Prostate gland (tissue), 2 donors: Measurements from ENCODE around the gene GTPBP1. TPM values are rescaled to one million over a fixed set of nuclear protein-coding genes. Genes with fewer than 3 reads are reported as not detected.

Experiments
- DNase-seq: peaks from one replicate; pipeline ENCODE4 v3.0.0-alpha.2; 2019; ENCODE audit warnings: low spot score
- H3K27ac ChIP-seq, 2 donors: fragments of 200-600 bp; sonication (generic); 2 replicates each; pipeline ENCODE4 v1.5.1; 2017 to 2019
- H3K27me3 ChIP-seq: fragments of 200-600 bp; sonication (generic); replicated peaks from 2 replicates; pipeline ENCODE4 v1.5.1; 2019; ENCODE audit not compliant: insufficient read depth
- H3K36me3 ChIP-seq, 2 donors: fragments of 200-600 bp; sonication (generic); 1 replicate in 1 of 2; 2 replicates in 1 of 2; pipeline versions ENCODE4 v1.5.1 to v1.8.1; 2017 to 2019
- H3K4me1 ChIP-seq: fragments of 200-600 bp; sonication (generic); replicated peaks from 2 replicates; pipeline ENCODE4 v1.5.1; 2019
- H3K4me3 ChIP-seq, 2 donors: fragments of 200-600 bp; sonication (generic); 2 replicates each; pipeline ENCODE4 v1.5.1; 2017 to 2019
- H3K9me3 ChIP-seq: fragments of 200-600 bp; sonication (generic); 2 replicates; pipeline ENCODE4 v1.5.1; 2017
- CTCF ChIP-seq, 4 experiments: fragments of 200-600 bp in 2 of 4; fragments of 450-650 bp in 2 of 4; sonication (generic) in 2 of 4; IDR thresholded peaks; 1 replicate in 3 of 4; 2 replicates in 1 of 4; pipeline ENCODE4 v1.5.1; 2016 to 2019; ENCODE audit warnings: antibody characterized with exemption in 4 of 4, mild to moderate bottlenecking in 2 of 4, moderate library complexity in 2 of 4
- POLR2A ChIP-seq: fragments of 450-650 bp; IDR thresholded peaks from one replicate; pipeline ENCODE4 v1.6.1; 2016; ENCODE audit warnings: antibody characterized with exemption, mild to moderate bottlenecking
- POLR2AphosphoS5 ChIP-seq: sonication (generic); formaldehyde crosslinking; IDR thresholded peaks from one replicate; pipeline ENCODE4 v1.6.1; 2017; ENCODE audit warnings: antibody characterized with exemption
- WGBS: methylation state at CpG from one replicate; pipeline ENCODE4 v1.1.5; 2018; 5-methylcytosine and 5-hydroxymethylcytosine counted together
- intact Hi-C: fragments of 100-400 bp; cut with DNase I; formaldehyde crosslinking; loops from one replicate; pipeline ENCODE4 v1.14.2; 2022
- total RNA-seq, 2 donors: library from RNA; depleted of rRNA; stranded (reverse); fragments of >200 nt; gene quantifications; one replicate each; pipeline ENCODE4 v1.1.0, GENCODE V29; 2016

GTPBP1 gene
- total RNA-seq, 2 donors from 2014 or later: 61.9 to 74.5 TPM

DNA sequence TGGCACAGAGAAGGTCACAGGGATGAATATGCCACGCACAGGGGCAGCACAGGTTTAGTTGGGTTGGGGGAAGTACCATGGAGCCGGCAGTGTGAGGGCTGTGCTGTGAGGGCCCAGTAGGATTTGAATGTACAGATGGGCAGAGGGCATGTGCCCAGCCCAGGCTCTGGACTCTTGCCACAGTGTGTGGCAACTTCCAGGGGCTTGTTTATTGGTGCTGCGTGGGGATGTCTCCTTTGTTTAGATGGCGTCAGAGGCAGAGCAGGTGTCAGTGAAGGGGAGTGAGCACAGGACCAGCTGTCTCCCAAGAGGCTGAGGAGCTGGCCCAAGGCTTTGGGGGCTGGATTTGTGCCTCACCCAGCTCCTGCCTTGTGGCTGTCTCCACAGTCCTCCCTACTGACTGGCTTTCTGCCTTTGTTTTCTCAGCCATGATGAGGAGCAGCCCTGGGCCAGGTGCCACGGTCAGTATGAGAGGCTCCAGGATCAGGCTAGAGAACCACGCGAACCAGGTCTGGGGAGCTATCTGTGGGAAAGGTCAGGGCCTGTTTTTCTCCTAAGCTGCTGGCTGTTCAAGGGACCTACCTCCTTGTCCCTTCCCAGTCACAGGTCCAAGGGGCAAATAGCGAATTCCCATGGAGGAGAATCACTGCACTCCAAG lies 28.1 kb downstream of the GTPBP1 start:
- Histone ChIP-seq H3K27me3 (no peaks in the 10 kb centered on the region), H3K4me3 (no peak overlapping the region), H3K9me3 (no peaks in the 10 kb centered on the region), H3K4me1 (peaks cover 8% of the 10 kb centered on the region), H3K36me3 (peaks cover 32 to 47% of the 10 kb centered on the region in 2 donors), H3K27ac (peak overlapping the region; percentile 66 to 82)
- 28% methylated on average over 8 of the region's 8 CpGs for WGBS
- TF ChIP-seq POLR2AphosphoS5 (peak; percentile 52), CTCF (IDR thresholded peaks at IDR 0.05) (no peak), POLR2A (no peak)
- DNase-seq: peak; percentile 67
- intact Hi-C loops: loop anchor here (5.0 kb wide), 1 partner anchor 52 kb away; the partner anchor contains the start of gene TOMM22

GRCh38 chr22:38734421-38735100 lies 28.8 kb downstream of the GTPBP1 start:
- no peak for DNase-seq
- no peak for TF ChIP-seq POLR2AphosphoS5
- TF ChIP-seq CTCF (IDR thresholded peaks at IDR 0.05): no peak
- TF ChIP-seq POLR2A: no peak
- Histone ChIP-seq H3K36me3 (peaks cover 32 to 47% of the 10 kb centered on the region in 2 donors), H3K4me1 (peaks cover 8% of the 10 kb centered on the region), H3K27ac (peak overlapping the region; percentile 66 to 82), H3K4me3 (no peak overlapping the region), H3K27me3 (no peaks in the 10 kb centered on the region), H3K9me3 (no peaks in the 10 kb centered on the region)
- WGBS: 83% methylated on average over 13 of the region's 13 CpGs
- intact Hi-C loops: loop anchor here (5.0 kb wide), 1 partner anchor 52 kb away; the partner anchor contains the start of gene TOMM22

- Histone ChIP-seq H3K36me3 (peaks cover 34 to 47% of the 10 kb centered on the region in 2 donors), H3K4me1 (peaks cover 8% of the 10 kb centered on the region), H3K27me3 (no peaks in the 10 kb centered on the region), H3K4me3 (no peak overlapping the region), H3K9me3 (no peaks in the 10 kb centered on the region), H3K27ac (peak overlapping the region; percentile 66 to 82)
- intact Hi-C loops: no loop called here
- TF ChIP-seq CTCF (IDR thresholded peaks at IDR 0.05) (no peak), POLR2A (no peak), POLR2AphosphoS5 (no peak)
- no peak for DNase-seq
- WGBS: 85% methylated on average over 7 of the region's 7 CpGs
Observed at GRCh38 chr22:38735126-38735464, 29.4 kb downstream of the GTPBP1 start.

DNA sequence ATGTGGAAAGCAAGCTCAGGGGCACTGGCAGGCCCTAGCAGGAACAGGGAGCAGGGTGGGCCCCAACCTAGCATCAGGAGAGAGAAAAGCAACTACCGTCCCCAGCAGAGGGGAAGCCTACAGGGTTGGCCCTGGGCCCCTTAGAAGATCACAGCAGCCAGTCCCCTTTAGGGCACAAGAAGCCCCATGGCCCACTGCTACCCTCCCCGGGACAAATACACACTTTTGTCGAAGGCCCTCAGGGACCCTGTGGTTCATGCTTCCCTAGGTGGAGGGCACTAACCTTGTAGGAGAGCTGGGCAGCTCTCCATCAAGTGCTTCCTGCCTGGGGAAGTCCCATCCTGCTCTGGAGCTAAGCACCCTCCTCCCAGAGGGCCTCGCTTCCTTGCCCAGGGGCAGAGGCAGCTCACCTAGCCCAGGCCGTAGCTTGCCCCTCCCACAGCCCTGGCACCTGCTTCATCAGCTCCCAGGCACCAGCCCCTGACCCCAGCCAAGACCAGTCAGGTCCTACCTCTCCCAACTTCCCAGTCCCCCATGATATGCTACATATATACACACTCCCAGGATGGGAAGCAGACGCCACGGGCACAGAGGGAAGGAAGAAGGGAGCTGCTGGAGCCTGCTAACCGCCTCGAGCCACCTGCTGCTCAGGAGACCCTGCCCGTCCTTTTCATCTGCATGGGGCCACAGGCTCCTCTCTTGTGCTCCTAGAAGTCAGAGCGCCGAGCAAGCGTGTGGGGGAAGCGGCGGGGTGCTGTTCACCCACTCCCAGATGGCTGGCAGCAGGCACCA lies 29.9 kb downstream of the GTPBP1 start:
- Histone ChIP-seq H3K4me1 (peaks cover 8% of the 10 kb centered on the region), H3K27ac (peak overlapping the region; percentile 66 to 82), H3K27me3 (no peaks in the 10 kb centered on the region), H3K9me3 (no peaks in the 10 kb centered on the region), H3K4me3 (no peak overlapping the region), H3K36me3 (peaks cover 34 to 49% of the 10 kb centered on the region in 2 donors)
- TF ChIP-seq POLR2AphosphoS5 (no peak), CTCF (IDR thresholded peaks at IDR 0.05) (no peak), POLR2A (no peak)
- no peak for DNase-seq
- 78% methylated on average over 15 of the region's 15 CpGs for WGBS
- intact Hi-C loops: no loop called here
